Measurements from ENCODE around the gene JMJD6. TPM values are rescaled to one million over a fixed set of nuclear protein-coding genes. Genes with fewer than 3 reads are reported as not detected.

The JMJD6 gene
- total and polyA plus RNA-seq, 2 of the 8 experiments (the other 6 are each of a cell fraction or from before 2014, with no cell fraction given) = 8.6 to 18.6 TPM

GRCh38 chr17:76738468-76738850, 12.1 kb upstream of the JMJD6 start:
- no peak overlapping the region for H3K14ac ChIP-seq (ENCODE audit: insufficient read length)
- no peak overlapping the region for H2BK15ac ChIP-seq (ENCODE audit: low read length)
- ChIA-PET POLR2A (ENCODE audit: partially characterized antibody) (interaction anchor here (0.7 to 9.2 kb wide), 12 partner anchors 8 to 186 kb away, joined by 3 to 181 read pairs (median 9); partner anchors contain the start of genes JMJD6, METTL23 and MXRA7), CTCF (ENCODE audit: partially characterized antibody) (interaction anchor here (1.2 to 1.6 kb wide), 2 partner anchors 104 to 201 kb away, joined by 3 read pairs; no protein-coding TSS in a partner anchor)
- H4K5ac ChIP-seq (ENCODE audit: insufficient read length, low read depth, low read length) = no peak overlapping the region
- H3K4ac ChIP-seq (replicated peaks; ENCODE audit: insufficient read length, low read depth, low read length) = no peak overlapping the region
- H2BK120ac ChIP-seq (replicated peaks; ENCODE audit: low read depth, low read length) = no peak overlapping the region
- no peaks in the 10 kb centered on the region for H3K27me3 ChIP-seq (replicated peaks in 1 of 4; ENCODE audit: control insufficient read depth in 3 of 4, extremely low read depth in 1 of 4, insufficient read depth in 3 of 4, low read length in 3 of 4)
- peaks cover 9% of the 10 kb centered on the region; the same call in 1 of the 2 replicates for H3K23me2 ChIP-seq (ENCODE audit: low read depth, low read length)
- H2AFZ ChIP-seq (ENCODE audit: low read length) = no peak overlapping the region
- peaks cover 16 to 52% of the 10 kb centered on the region in 2 experiments for H3K79me2 ChIP-seq (ENCODE audit: control insufficient read depth in 1 of 2, insufficient read depth in 2 of 2, low read length in 2 of 2)
- H3K4me3 ChIP-seq (ENCODE audit: extremely low read depth in 1 of 4, insufficient read depth in 2 of 4, low read depth in 3 of 4, low read length in 4 of 4) = peak overlapping the region; percentile 74 to 99 (median 88)
- H3K4me2 ChIP-seq (ENCODE audit: insufficient read depth in 1 of 2, low read depth in 2 of 2, low read length in 2 of 2) = peak overlapping the region; percentile 88 to 95
- no peak overlapping the region for H2BK5ac ChIP-seq (ENCODE audit: low read depth, low read length)
- no peak for FAIRE-seq
- H3K56ac ChIP-seq (replicated peaks; ENCODE audit: insufficient read length, low read depth, low read length) = no peak overlapping the region
- H4K8ac ChIP-seq (ENCODE audit: extremely low read depth, insufficient read depth, low read length) = no peak overlapping the region
- H3K9ac ChIP-seq (replicated peaks in 1 of 4; ENCODE audit: extremely low read depth in 1 of 4, low read depth in 3 of 4, low read length in 3 of 4) = peak overlapping the region in 3 of 4 experiments; percentile 42 to 100 (median 91); a peak in 5 of 7 replicates
- H3K27ac ChIP-seq (ENCODE audit: low read depth, low read length) = no peak overlapping the region
- WGBS, 2 experiments (ENCODE audit: extremely low coverage in 1 of 2, insufficient coverage in 1 of 2, insufficient read length in 1 of 2, insufficient replicate concordance in 2 of 2, low coverage in 1 of 2, low lambda C conversion rate in 2 of 2, missing lambda C conversion rate in 1 of 2) = 38% methylated on average over 7 of the region's 7 CpGs; no CpG with 5 or more reads in 1 of the 2 experiments
- H3K9me3 ChIP-seq (ENCODE audit: insufficient read depth in 2 of 2, low read depth in 1 of 2, low read length in 1 of 2) = no peaks in the 10 kb centered on the region
- H3K4me1 ChIP-seq (replicated peaks in 1 of 4; ENCODE audit: control insufficient read depth in 3 of 4, insufficient read depth in 4 of 4, low read length in 3 of 4) = peaks cover 3 to 12% (median 7%) of the 10 kb centered on the region in 4 experiments; a peak in 6 of 7 replicates
- no peak overlapping the region for H2BK20ac ChIP-seq (ENCODE audit: low read length)
- H4K91ac ChIP-seq (replicated peaks; ENCODE audit: insufficient read length, low read length) = no peak overlapping the region
- no peaks in the 10 kb centered on the region for H3K79me1 ChIP-seq (ENCODE audit: low read depth, low read length)
- H2BK12ac ChIP-seq (ENCODE audit: low read depth, low read length) = no peak overlapping the region
- no peak overlapping the region for H3K18ac ChIP-seq (ENCODE audit: extremely low read depth, low read length)
- TF ChIP-seq CHD1 (IDR thresholded peaks at IDR 0.05; ENCODE audit: low read depth, low read length) (no peak), SP1 (IDR thresholded peaks at IDR 0.05; ENCODE audit: low read depth, low read length) (no peak), HDAC2 (IDR thresholded peaks at IDR 0.05; ENCODE audit: borderline replicate concordance in 1 of 2, low read depth in 2 of 2, low read length in 2 of 2) (no peak)
- H4K20me1 ChIP-seq (replicated peaks in 1 of 2; ENCODE audit: control insufficient read depth in 1 of 2, insufficient read depth in 2 of 2, low read length in 2 of 2) = peaks cover 13 to 17% of the 10 kb centered on the region in 2 experiments
- no peak overlapping the region for H2AK5ac ChIP-seq (ENCODE audit: low read depth, low read length)
- H3K36me3 ChIP-seq (ENCODE audit: control insufficient read depth in 2 of 4, insufficient read depth in 4 of 4, low read length in 3 of 4) = peaks cover 14 to 34% (median 27%) of the 10 kb centered on the region in 4 experiments
- H3K23ac ChIP-seq (ENCODE audit: insufficient read length) = no peak overlapping the region
- DNase-seq (ENCODE audit: low read depth in 1 of 2, low spot score in 2 of 2) = no peak

All from H1 (cell line).